Fibroblast of lung (primary cell): ENCODE results near the gene AR.

Experiments used
- EZH2 ChIP-seq: IDR thresholded peaks from 2 replicates; pipeline ENCODE4 v1.5.1; 2012; ENCODE audit warnings: low read length, control low read depth, mild to moderate bottlenecking; ENCODE audit errors: missing control alignments
- TF ChIP-seq, protein P1 (sequence below), 2 donors: IDR thresholded peaks in 1 of 2; conservative IDR thresholded peaks in 1 of 2; 1 replicate in 1 of 2; 2 replicates in 1 of 2; pipeline ENCODE4 v1.5.1; 2011 to 2012; ENCODE audit warnings: low read length in 2 of 2, control low read depth in 1 of 2, inconsistent platforms in 1 of 2, low read depth in 1 of 2, mild to moderate bottlenecking in 1 of 2

- TF ChIP-seq, protein P1, sequence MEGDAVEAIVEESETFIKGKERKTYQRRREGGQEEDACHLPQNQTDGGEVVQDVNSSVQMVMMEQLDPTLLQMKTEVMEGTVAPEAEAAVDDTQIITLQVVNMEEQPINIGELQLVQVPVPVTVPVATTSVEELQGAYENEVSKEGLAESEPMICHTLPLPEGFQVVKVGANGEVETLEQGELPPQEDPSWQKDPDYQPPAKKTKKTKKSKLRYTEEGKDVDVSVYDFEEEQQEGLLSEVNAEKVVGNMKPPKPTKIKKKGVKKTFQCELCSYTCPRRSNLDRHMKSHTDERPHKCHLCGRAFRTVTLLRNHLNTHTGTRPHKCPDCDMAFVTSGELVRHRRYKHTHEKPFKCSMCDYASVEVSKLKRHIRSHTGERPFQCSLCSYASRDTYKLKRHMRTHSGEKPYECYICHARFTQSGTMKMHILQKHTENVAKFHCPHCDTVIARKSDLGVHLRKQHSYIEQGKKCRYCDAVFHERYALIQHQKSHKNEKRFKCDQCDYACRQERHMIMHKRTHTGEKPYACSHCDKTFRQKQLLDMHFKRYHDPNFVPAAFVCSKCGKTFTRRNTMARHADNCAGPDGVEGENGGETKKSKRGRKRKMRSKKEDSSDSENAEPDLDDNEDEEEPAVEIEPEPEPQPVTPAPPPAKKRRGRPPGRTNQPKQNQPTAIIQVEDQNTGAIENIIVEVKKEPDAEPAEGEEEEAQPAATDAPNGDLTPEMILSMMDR (conservative IDR thresholded peaks at IDR 0.05 in 1 of 2, IDR thresholded peaks at IDR 0.05 in 1 of 2; ENCODE audit: low read depth in 1 of 2, low read length in 2 of 2): no peak
- TF ChIP-seq EZH2: no peak
Measured at GRCh38 chrX:67503453-67503852, 40.4 kb upstream of the AR start.
